GM21360 (cell line): ENCODE measurements around the gene TRMT44.

Experiments
- ATAC-seq: cut with Tn5 transposase; IDR thresholded peaks from one replicate; pipeline ENCODE4 v1.9.1; 2021; ENCODE audit warnings: mild to moderate bottlenecking, moderate library complexity; ENCODE audit not compliant: unreplicated experiment

The TRMT44 gene

GRCh38 chr4:8440492-8441311 is at the start of gene TRMT44, which contains the start of gene ACOX3:
TRMT44 (plus strand) TSS chr4:8440777; CDS start chr4:8440823, 46 bp downstream.
ACOX3 (minus strand) TSS chr4:8440723; CDS start chr4:8416521, 24,202 bp downstream.
- peak; percentile 74 for ATAC-seq

- ATAC-seq: no peak
Observed at GRCh38 chr4:8391071-8391470, 49.5 kb upstream of the TRMT44 start.

- ATAC-seq: peak; percentile 66
Observed at GRCh38 chr4:8391972-8392371, 48.6 kb upstream of the TRMT44 start.

- no peak for ATAC-seq
Observed at GRCh38 chr4:8392591-8393190, 47.9 kb upstream of the TRMT44 start.

- no peak for ATAC-seq
Observed at GRCh38 chr4:8393593-8394038, 47.0 kb upstream of the TRMT44 start.

GRCh38 chr4:8394061-8394519 is 46.5 kb upstream of the TRMT44 start:
- no peak for ATAC-seq

- ATAC-seq: no peak
Observed at GRCh38 chr4:8394806-8395205, 45.8 kb upstream of the TRMT44 start.

GRCh38 chr4:8395504-8396296 is 44.9 kb upstream of the TRMT44 start:
- ATAC-seq: no peak

- no peak for ATAC-seq
Observed at GRCh38 chr4:8396762-8397406, 43.7 kb upstream of the TRMT44 start.

GRCh38 chr4:8398347-8398746 is 42.2 kb upstream of the TRMT44 start:
- no peak for ATAC-seq

GRCh38 chr4:8399298-8399697 is 41.3 kb upstream of the TRMT44 start:
- no peak for ATAC-seq

GRCh38 chr4:8400632-8401325 is 39.8 kb upstream of the TRMT44 start:
- no peak for ATAC-seq

GRCh38 chr4:8401665-8402064 is 38.9 kb upstream of the TRMT44 start:
- no peak for ATAC-seq

GRCh38 chr4:8402181-8402597 is 38.4 kb upstream of the TRMT44 start:
- ATAC-seq: no peak

- no peak for ATAC-seq
Observed at GRCh38 chr4:8402640-8403039, 37.9 kb upstream of the TRMT44 start.

- ATAC-seq: no peak
Observed at GRCh38 chr4:8403173-8403753, 37.3 kb upstream of the TRMT44 start.

- no peak for ATAC-seq
Observed at GRCh38 chr4:8403976-8404375, 36.6 kb upstream of the TRMT44 start.

- ATAC-seq: no peak
Observed at GRCh38 chr4:8404791-8405515, 35.6 kb upstream of the TRMT44 start.

- no peak for ATAC-seq
Observed at GRCh38 chr4:8405516-8405875, 35.1 kb upstream of the TRMT44 start.
